Measurements from ENCODE around the gene DDX1.
"Not testable (repeated sequence)": the region's sequence is repeated elsewhere in the genome, so short reads cannot be mapped to it uniquely, and the experiment has no call there.

Gene DDX1

GRCh38 chr2:15591692-15592463, at the start of gene DDX1:
Gene DDX1 (plus strand): TSS chr2:15591868. CDS start chr2:15591934, 66 bp downstream.
- DNase-seq: peak; percentile 67 to 81

GRCh38 chr2:15542269-15542668, 49.4 kb upstream of the DDX1 start:
- DNase-seq: not testable (repeated sequence)

GRCh38 chr2:15543053-15543452, 48.6 kb upstream of the DDX1 start:
- no peak for DNase-seq

DNA sequence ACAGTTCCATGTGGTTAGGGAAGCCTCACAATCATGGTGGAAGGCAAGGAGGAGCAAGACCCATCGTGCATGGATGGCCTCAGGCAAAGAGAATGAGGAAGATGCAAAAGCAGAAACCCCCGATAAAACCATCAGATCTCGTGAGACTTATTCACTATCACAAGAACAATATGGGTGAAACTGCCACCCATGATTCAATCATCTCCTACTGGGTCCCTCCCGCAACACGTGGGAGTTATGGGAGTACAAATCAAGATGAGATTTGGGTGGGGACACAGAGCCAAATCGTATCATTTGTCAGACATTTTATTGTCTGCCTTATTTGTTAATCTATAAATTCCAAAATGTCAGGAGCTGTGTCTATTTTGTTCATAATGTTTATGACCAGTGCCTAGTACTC, 48.1 kb upstream of the DDX1 start:
- no peak for DNase-seq

DNA sequence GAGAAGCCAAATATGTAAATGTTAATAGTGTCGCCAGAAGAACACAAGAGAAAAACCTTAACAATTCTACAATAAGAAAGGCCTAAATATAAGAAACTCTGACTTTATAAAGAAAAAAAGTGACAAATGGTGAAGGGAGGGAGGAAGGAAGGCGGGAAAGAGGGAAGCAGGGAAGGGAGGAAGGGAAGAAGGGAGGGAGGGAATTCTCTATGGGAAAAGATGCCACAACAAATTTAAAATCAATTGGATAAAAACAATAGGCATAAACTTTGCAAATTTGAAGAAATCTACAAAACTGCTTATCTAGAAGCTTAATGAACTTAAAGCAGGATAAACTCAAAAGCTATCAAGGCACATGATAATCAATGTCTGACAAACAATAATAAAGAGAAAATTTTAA, 47.4 kb upstream of the DDX1 start:
- no peak for DNase-seq

- no peak for DNase-seq
Observed at GRCh38 chr2:15546297-15547098, 45.2 kb upstream of the DDX1 start.

DNA sequence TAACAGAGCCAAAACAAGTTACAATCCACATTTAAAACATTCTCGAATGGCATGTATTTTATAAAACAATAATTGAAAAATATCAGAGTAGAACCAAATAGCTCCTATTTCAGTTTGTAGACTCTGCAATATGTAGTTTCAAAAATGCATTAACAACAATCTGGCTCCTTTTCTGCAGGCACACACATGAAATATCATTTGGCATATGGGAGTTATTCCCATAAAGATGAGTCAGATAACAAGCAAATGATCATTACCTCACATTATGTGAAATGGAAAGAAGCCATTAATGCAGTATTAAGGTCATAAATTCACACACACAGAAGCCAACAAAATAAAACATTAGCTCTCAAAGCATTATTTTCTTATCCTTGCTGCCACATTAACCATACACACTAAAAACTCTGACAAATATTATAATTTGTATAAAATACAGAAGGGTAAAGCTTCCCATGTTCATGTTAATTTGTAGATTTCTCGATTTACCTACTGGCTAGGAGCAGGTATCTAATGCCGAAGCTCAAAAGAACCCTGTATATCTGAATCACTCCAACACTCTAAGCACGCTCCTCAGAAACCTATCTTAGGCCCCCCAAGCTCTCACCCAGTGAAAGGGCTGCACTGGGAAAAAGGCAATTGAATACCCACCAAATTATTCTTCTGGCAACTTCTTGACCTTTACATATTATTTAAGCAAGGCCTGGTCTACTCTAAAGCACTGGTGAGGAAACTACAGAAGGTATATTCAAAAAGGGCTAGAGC, 44.4 kb upstream of the DDX1 start:
- no peak for DNase-seq

DNA sequence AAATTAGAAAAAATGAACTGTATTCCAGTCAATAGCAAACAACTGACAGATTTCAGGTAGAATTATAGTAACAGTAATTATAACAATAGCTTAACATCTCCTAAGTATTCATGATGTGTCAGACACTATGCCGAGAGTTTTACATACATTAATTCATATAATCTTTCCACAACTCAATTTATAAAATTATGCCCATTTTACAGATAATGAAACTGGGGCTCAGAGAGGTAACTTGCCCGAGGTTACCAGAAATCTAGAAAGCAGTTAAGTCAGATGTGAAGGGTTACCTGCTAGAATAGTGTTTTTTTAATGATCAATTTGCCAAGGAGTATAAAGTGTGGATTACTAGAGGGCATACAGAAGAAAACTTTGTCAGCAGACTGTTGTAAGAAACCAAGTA, 42.7 kb upstream of the DDX1 start:
- DNase-seq: no peak

- DNase-seq: no peak
Observed at GRCh38 chr2:15553519-15553918, 38.1 kb upstream of the DDX1 start.

- no peak for DNase-seq
Observed at GRCh38 chr2:15553951-15554350, 37.7 kb upstream of the DDX1 start.

DNA sequence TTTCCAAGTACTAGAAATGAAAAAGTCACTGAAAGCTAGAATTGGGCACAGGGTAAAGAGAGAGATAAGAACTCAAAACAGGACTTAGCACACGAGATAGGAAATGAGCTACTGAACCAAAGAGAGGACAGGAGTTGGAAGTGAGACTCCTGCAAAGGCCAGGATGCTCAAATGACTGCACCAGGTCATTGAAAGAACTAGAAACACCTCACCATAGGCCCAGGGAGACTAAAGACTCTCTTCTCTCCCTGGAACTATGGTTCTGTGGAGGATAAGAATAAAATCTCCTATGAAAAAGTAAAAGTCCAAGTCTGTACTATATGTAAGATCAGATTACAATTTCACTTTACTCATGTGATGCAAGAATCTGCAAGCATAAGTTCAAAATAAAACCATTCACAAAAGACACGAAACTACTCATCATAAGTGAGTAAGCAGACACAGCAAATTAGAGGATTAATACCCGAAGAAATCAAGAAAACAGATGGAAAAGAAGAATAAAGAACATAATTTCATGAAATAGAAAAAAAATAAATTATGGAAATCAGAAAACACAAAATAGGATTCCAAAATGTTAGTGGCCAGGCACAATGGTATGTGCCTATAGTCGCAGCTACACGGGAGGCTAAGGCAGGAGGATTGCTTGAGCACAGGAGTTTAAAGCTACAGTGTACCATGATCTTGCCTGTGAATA, 37.0 kb upstream of the DDX1 start:
- no peak for DNase-seq

DNA sequence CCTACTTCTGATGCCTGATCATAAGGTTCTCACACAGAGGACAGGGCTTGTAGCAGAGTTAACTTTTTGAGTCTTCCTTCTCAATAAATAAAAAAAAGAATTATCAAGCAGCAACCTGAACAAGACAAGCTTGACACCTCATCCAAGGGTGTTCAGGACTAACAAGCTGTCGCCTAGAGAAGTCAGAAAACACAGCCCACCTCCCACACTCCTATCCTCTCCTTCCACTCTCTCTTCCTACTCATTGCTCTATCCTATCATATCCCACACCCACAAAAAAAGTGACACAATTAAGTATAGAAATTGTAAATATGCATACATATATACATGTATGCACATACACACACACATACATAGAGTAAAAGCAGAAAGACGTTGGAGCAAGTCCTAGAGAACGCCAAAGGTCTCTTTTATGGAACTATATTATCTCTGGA, 35.9 kb upstream of the DDX1 start:
- no peak for DNase-seq

DNA sequence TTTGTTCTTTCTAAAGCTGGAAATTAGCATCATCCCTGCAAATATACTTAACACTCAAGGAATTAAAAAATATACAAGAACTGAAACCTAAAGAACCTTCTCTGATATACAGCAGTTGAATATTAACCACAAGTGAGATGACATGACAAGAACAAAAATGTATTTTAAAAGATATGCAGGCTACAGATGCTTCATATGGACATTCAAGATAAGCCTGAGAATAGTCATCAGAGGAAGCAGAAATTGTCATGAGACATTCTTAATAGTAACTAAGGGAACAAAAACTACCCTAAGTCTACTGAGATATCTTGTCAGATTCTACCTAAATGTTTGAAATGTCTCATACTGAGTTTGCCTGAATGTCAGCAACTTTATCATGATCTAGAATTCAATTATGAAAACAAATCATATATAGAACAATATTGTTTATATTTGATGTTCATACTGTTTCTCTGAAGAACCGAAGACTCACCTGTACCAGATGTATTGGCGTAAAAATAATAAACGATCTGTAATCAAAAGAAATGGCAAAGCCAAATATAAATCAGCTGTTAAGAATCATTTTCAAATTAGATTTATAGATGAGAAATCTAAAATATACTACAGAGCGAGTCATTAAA, 35.2 kb upstream of the DDX1 start:
- DNase-seq: no peak

- no peak for DNase-seq
Observed at GRCh38 chr2:15557887-15558311, 33.8 kb upstream of the DDX1 start.

DNA sequence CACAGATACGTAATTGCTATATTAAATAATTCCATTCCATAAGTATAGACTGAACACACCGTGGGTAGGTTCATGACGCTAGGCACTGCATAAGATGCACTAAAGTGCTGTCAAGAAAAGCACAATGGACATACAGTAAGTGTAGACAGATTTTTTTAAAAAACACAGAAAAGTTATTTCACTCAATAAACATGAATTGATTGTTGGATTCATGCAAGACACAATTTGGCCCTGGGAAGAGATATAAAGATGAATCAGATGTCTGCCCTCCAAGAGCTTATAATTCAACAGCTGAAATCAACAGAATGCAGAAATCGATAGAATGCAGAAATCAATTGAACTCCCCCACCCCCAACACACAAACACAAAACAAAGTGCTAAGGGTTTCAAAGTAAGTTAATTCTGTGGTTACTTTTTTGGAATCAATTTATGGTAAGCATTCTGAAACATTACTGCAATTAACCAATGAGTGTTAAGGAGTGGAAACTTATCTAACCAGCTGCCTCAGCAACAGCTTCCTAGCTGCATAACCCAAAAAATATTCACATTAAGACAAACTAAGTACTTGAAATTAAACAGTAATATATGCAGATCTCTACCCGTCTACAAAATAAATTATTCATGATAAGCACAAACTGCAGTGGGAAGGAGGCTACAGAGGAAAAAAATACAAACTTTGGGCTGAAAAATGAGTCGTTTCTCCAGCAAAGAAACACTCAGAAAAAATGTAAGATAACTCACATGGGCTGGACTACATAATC, 32.1 kb upstream of the DDX1 start:
- DNase-seq: no peak

DNA sequence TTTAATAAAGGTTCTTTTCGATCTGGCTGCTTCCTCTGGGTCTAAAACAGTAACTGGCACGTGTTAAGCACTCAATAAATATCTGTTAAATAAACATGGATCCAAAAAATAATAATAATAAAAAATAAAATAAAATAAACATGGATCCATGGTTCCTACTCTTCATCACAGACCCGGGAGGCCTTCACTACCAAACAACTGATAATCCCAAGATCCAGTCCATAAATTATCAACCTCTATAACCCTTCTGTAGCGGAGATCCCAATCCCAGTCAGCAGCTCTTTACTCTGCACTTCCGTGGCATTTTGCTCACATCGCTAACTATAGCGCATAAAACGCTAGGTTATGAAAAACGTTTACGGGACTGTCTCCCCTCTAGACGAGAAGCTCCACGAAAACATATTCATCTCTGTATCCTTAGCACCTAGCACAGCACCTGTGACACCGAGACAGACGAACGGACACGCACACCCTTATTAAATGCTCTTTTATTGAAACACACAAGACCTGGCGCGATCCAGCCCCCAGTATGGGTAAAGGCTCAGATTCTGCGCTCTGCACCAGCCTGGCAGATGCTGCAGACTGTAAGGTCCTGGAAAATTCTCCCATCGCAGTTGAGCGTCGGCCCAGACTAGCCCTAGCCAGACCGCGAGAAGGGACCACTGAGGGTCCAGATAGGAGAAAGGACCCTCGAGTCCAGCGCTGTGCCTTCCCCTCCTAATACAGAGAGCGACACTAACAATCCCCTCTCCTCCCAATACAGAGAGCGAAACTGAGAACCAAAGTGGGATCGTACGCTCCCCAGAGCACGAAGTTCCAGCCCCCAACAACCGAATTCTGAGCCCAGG, 31.3 kb upstream of the DDX1 start:
- DNase-seq: peak in 1 of 2 experiments; percentile 52

DNA sequence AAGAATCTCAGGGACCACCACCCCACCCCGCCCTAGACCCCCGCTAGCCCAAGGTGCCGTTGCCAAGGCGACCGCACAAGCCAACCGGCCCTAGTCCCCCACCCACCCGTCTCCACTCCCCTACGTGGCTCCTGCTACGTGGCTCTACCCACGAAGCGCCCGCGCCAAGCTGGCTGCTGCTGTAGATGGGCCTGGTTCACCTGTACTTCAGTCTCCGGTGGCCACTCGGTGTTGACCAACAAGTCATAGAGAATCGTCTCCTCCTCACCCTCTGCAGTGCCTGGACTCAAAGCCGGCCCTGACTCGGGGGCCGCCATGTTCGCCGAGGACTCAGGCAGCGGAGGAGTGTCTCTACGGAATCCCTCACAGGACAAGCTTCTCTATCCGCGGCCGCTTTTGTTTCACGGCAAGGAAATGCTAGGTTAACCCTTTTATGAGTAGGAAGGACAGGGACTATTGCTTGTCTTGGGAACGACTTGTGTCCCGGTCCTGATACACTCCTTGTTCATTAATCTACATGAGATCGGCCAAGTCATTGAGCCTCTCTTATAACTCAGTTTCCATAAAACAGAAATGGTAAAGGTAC, 30.6 kb upstream of the DDX1 start, which contains the start of gene NBAS:
NBAS (minus strand) TSS at position 347 of the 586 bp plus-strand sequence; CDS start at position 317, 30 bp downstream.
- peak; percentile 80 to 88 for DNase-seq

DNA sequence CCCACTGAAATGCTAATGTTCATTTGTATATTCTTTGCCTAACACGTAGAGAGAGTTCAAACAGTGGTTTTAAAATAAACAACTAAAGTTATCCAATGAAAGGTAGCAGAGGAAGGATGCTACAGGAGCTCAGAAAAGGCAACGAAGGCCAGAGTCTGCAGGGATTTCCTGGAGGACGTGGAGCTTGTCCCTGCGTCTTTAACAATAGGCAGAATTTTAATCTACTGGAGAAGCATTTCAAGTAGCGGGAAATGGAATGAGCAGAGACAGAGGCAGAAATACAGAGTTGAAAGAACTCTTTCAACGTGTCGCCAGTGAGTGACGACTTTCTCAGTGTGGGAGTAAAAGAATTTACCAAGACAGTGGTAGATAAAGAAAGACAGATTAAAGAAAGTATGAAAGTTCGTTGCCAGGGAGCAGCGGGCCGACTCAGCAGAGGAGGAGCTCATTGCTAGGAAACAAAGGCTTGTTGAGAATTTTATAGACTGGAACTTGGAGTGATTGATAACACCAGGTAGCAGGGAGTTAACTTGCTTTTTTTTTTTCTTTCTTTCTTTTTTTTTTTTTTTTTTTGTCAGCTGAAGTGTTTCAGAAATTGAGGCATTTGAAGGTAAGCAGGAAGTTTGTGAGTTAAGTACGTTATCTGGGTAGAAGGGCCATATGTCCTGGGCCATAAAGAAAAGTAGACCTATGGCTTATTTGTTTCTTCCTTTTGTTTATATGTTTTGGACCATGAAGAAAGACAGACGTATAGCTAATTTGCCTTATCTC, 29.9 kb upstream of the DDX1 start:
- no peak for DNase-seq
